ENCODE data around the gene WFDC2.
A peak's percentile ranks its signal among the peaks of the same experiment; 100 is the strongest.

WFDC2 gene

GRCh38 chr20:45469336-45470261, at the start of gene WFDC2:
Gene WFDC2, plus strand, starts transcription at chr20:45469753. Its CDS starts 29 bp downstream, at chr20:45469782.
- DNase-seq = no peak

- DNase-seq = no peak
Measured at GRCh38 chr20:45420125-45420524, 49.4 kb upstream of the WFDC2 start.

DNA sequence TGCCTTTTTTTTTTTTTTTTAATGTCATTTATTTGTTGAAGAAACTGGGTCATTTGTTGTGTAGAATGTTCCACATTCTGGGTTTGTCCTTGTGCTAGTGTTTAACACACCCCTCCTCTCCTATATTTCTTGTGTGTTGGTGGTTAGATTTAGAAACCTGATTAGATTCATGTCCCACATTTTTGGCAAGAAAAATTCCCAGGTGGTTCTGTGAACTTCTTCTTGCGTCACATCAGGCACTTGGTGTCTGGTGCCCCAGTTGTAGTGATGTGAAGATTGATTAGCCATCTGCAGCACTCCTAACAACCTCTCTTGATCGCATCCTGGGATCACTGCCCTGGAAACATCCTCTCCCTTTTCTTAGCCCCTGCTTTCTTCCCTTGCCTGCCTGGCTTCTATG, 45.9 kb upstream of the WFDC2 start:
- DNase-seq = no peak

DNA sequence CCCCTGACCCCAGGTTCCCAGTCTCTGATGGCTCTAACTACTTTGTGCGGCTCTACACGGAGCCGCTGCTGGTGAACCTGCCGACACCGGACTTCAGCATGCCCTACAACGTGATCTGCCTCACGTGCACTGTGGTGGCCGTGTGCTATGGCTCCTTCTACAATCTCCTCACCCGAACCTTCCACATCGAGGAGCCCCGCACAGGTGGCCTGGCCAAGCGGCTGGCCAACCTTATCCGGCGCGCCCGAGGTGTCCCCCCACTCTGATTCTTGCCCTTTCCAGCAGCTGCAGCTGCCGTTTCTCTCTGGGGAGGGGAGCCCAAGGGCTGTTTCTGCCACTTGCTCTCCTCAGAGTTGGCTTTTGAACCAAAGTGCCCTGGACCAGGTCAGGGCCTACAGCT, 44.0 kb upstream of the WFDC2 start:
- DNase-seq = no peak

GRCh38 chr20:45426320-45427016, 43.1 kb upstream of the WFDC2 start:
- no peak for DNase-seq

GRCh38 chr20:45427236-45428149, 42.1 kb upstream of the WFDC2 start:
- DNase-seq = no peak

DNA sequence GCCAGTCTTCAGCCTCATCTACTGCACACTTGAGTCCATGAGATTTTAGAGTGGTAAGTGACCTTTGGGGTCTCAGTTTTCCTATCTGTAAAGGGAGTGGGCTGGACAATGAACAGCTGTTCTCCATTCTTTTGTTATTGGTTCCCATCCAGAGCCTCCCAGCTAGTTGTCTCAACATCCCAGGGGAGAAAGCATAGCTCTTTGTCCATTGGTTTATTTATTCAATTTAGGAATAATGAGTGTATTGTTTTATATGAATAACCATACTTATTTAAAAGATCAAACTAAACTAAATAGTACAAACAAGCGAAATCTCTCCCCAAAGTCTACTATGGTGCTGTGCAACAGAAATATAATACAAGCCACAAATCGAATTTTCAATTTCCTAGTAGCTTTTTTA, 39.9 kb upstream of the WFDC2 start:
- no peak for DNase-seq

DNA sequence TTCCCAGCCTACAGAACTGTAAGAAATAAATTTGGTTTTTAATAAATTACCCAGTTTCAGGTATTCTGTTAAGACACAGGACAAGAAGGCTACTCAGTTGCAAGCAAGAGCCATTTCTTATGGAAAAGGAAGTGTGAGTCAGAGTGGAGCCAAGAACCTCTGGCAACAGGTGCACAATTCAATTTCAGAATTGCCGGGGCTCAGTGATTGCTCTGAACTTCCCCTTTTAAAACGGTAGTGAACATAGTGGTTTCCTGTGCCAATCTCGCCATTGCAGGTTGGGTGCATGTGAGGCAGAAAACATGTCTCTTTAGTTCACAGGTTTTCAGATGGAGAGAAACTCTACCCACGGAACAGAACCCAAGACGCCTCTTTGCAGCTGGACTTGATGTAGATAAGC, 37.3 kb upstream of the WFDC2 start:
- DNase-seq = no peak

DNA sequence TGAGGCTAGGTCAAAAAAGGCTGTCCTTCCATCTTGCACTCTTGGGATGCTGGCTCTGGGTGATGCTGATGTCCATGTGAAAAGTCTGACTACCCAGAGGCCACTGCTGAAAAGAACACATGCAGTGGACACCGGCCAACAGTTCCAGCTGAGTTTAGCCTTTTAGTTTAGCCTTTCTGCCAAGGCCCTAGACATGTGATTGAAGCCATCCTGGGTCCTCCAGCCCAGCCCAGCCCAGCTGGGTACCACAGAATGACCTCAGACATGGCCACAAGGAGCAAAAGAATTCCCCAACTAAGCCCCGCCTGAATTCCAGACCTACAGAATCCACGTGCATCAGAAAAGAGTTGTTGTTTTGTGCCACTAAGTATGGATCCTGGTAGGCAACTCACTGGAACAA, 36.2 kb upstream of the WFDC2 start:
- no peak for DNase-seq

DNA sequence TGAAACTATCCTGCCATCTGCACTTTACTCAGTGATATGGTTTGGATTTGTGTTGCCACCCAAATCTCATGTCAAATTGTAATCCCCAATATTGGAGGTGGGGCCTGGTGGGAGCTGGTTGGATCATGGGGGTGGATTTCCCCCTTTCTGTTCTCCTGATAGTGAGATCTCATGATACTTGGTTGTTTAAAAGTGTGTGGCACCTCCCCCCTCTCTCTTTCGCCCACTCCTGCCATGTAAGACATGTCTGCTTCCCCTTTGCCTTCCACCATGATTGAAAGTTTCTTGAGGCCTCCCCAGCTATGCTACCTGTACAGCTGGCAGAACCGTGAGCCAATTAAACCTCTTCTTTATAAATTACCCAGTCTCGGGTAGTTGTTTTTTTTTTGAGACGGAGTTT, 35.6 kb upstream of the WFDC2 start:
- no peak for DNase-seq

GRCh38 chr20:45436732-45437485, 32.6 kb upstream of the WFDC2 start:
- peak; percentile 76 for DNase-seq

DNA sequence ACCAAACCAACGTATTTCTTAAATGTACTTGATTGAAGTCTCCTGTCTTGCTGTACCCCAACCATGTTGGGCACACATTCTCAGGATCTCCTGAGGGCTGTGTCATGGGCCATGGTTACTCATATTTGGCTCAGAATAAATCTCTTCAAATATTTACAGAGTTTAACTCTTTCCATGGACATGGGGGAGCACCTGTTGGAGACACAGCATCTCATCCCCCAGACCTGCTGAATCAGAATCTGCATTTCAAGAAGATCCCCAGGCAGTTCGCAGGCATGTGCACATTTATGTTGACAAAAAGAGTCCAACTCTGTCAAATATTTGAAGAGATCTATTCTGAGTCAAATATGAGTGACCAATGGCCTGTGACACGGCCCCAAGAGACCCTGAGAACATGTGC, 29.1 kb upstream of the WFDC2 start:
- DNase-seq = no peak

- DNase-seq = no peak
Measured at GRCh38 chr20:45440891-45441685, 28.5 kb upstream of the WFDC2 start.

- no peak for DNase-seq
Measured at GRCh38 chr20:45441746-45442145, 27.8 kb upstream of the WFDC2 start.

DNA sequence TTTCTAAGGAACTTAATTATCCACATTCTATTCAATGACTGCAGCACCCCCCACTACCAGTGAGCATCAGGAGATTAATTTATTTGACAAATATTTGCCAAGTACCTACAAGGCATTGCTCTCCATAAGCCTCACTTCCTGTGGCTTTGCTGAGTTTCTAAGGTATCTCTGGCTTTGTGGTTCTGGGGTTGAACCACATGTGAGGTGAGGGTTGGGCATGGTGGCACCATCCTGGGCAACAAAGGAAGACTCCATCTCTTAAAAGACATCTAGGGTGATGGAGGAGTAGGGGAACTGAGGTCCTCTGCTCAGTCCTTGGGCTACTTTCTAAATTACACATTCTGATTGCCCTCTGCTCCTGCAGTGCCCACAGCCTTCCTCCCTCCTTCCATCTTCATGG, 25.5 kb upstream of the WFDC2 start:
- DNase-seq = no peak

- DNase-seq = no peak
Measured at GRCh38 chr20:45445805-45446562, 23.6 kb upstream of the WFDC2 start.

DNA sequence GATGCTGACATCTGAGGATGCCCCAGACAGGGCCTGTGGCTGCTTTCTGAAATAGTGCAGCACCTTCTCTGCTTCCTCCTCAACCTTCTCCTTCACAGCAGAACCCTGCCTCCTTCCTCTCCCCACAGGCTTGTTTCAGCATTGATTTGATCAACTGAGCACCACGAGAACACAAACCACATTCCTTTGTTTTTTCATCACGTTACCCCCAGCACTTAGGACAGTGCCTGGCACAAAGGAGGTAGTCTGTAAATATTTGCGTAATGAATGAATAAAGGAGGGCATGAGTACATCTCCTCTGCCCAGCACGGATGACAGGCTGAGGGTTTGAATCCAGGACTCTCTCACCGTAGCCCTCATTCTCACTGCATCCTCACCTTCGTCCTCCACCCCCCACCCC, 21.3 kb upstream of the WFDC2 start:
- no peak for DNase-seq

- no peak for DNase-seq
Measured at GRCh38 chr20:45449528-45449927, 20.0 kb upstream of the WFDC2 start.

DNA sequence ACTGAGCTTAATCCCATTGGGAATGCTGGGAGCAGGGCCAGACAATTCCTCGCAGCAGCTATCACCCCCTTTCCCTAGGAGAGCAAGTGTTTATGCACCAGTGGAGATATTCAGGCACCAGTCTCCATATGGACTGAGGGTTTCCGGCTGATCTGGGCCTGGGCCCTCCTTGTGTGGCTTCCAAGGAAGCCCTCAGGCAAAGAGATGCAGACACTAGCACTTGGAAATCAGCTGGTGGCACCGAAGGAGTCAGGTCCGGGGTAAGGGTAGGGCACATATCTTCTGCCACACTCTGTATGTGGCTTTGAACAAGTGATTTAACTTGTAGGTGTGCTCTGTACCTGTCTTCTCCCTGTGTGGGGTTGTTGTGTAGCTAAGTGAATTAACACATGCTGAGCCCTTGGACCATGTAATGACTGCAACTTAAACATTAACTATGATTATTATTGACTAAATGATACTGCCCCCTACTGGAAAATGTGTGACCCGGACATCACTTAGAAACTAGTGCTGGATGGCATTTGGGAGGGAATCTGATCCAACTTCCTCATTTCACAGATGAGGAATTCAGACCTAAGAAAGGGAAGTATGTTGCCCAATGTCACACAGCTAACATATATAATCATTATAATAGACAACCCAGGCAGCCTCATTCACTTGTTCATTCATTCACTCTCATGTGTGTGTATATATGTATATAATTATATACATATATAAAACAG, 19.3 kb upstream of the WFDC2 start:
- DNase-seq = no peak

GRCh38 chr20:45452238-45452637, 17.3 kb upstream of the WFDC2 start:
- no peak for DNase-seq
